ENCODE measurements around the gene GGA1.

The GGA1 gene

DNA sequence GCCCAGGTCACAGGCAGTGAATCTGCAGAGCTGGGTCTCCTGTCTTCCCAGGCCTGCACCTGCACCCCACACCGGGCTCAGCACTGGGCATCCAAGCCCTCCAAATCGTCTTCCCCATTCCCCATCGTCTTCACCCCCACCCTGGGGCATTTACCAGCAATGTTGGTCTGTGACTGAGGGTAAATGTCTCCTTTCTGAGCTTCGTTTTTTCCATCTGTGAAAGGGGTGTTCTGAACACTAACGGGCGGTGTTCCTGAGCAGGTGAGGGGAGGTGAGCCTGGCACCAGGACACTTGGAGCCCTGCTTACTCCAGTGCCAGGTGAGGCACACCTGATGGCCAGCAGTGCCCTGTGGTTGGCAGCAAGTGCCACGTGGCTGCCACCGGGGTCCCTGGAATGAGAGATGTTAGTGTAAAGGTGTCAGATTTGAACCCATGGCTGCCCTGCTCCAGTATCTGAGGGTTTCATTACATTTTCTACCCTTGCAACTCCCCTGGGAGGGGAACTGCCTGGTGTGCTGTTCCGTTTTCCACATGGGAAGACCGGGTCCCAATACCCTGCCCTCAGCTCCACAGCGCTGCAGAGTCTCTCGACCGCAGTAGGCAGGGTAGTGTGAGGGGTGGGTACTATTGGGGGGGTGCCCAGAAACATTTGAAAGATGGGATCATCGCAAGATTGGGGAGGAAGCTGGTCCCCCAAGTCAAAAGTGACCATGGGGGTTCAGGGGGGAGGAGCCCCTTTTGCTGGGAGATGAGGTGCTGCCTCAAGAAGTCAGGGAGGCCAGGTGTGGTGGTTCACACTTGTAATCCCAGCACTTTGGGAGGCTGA, 46.4 kb upstream of the GGA1 start:
- no peak overlapping the region for H3K4me3 ChIP-seq (ENCODE audit: low read depth, low read length)
- TF ChIP-seq CTCF (IDR thresholded peaks at IDR 0.05; ENCODE audit: borderline replicate concordance, insufficient read depth, low read depth, low read length): no peak

GRCh38 chr22:37563153-37564081, 45.2 kb upstream of the GGA1 start:
- no peak for TF ChIP-seq CTCF (IDR thresholded peaks at IDR 0.05; ENCODE audit: borderline replicate concordance, insufficient read depth, low read depth, low read length)
- H3K4me3 ChIP-seq (ENCODE audit: low read depth, low read length): no peak overlapping the region

GRCh38 chr22:37564111-37564711, 44.4 kb upstream of the GGA1 start:
- TF ChIP-seq CTCF (IDR thresholded peaks at IDR 0.05; ENCODE audit: borderline replicate concordance, insufficient read depth, low read depth, low read length): no peak
- no peak overlapping the region for H3K4me3 ChIP-seq (ENCODE audit: low read depth, low read length)

GRCh38 chr22:37565830-37566229, 42.8 kb upstream of the GGA1 start:
- TF ChIP-seq CTCF (IDR thresholded peaks at IDR 0.05; ENCODE audit: borderline replicate concordance, insufficient read depth, low read depth, low read length): no peak

DNA sequence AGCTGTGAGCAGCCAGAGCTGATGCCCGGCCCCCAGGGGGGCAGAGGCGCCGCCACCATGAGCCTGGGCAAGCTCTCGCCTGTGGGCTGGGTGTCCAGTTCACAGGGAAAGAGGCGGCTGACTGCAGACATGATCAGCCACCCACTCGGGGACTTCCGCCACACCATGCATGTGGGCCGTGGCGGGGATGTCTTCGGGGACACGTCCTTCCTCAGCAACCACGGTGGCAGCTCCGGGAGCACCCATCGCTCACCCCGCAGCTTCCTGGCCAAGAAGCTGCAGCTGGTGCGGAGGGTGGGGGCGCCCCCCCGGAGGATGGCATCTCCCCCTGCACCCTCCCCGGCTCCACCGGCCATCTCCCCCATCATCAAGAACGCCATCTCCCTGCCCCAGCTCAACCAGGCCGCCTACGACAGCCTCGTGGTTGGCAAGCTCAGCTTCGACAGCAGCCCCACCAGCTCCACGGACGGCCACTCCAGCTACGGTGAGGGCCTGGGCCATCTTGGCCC, 42.3 kb upstream of the GGA1 start:
- no peak overlapping the region for H3K4me3 ChIP-seq (ENCODE audit: low read depth, low read length)
- TF ChIP-seq CTCF (IDR thresholded peaks at IDR 0.05; ENCODE audit: borderline replicate concordance, insufficient read depth, low read depth, low read length): no peak

More at GRCh38 chr22:37565830-37566229, 42.8 kb upstream of the GGA1 start:
- H3K4me3 ChIP-seq (ENCODE audit: low read depth, low read length): no peak overlapping the region

- peak; percentile 98 for TF ChIP-seq CTCF (IDR thresholded peaks at IDR 0.05; ENCODE audit: borderline replicate concordance, insufficient read depth, low read depth, low read length)
- H3K4me3 ChIP-seq (ENCODE audit: low read depth, low read length): no peak overlapping the region
Observed at GRCh38 chr22:37566903-37567798, 41.5 kb upstream of the GGA1 start.

All from GM12875 (cell line).